Measurements from ENCODE around the gene DSTN. TPM values are rescaled to one million over a fixed set of nuclear protein-coding genes. Genes with fewer than 3 reads are reported as not detected.

The DSTN gene
- total and polyA plus RNA-seq, 9 of the 15 experiments (the other 6 are each of a cell fraction or from before 2014, with no cell fraction given): 25.7 to 88.3 (median 61.0) TPM

- TF ChIP-seq FOXP4 (CRISPR knock-in tag; IDR thresholded peaks at IDR 0.05; ENCODE audit: borderline replicate concordance) (no peak), DIDO1 (tag; IDR thresholded peaks at IDR 0.05; ENCODE audit: low read depth) (no peak), FOXO4 (CRISPR knock-in tag; IDR thresholded peaks at IDR 0.05) (no peak), NFE2 (IDR thresholded peaks at IDR 0.05; ENCODE audit: low read depth) (no peak), ZBTB5 (IDR thresholded peaks at IDR 0.05) (no peak)
Measured at GRCh38 chr20:17614812-17615644, 45.2 kb downstream of the DSTN start (continued).
